Calu3 (cell line): ENCODE data around the gene TBCE. TPM values are rescaled to one million over a fixed set of nuclear protein-coding genes. Genes with fewer than 3 reads are reported as not detected.

ENCODE experiments used
- BruUV-seq: library from RNA; stranded (reverse); fragments of 400-500 nt; replicated peaks from 2 replicates; lab custom pipeline; 2021; lab: Mats Ljungman, UMichigan
- CTCF ChIA-PET: fragments of 300-600 bp; sonication (Branson Sonifier 250); formaldehyde crosslinking; loops from one replicate; lab custom pipeline; 2022; ENCODE audit warnings: antibody characterized with exemption; lab: Charles Lee
- DNase-seq: peaks from one replicate; pipeline ENCODE4 v3.0.0; 2022
- H3K27ac Mint-ChIP-seq: one replicate; pipeline ENCODE4 v1.8.0; 2022; ENCODE audit warnings: mixed read lengths; ENCODE audit not compliant: unreplicated experiment
- H3K27me3 Mint-ChIP-seq: one replicate; pipeline ENCODE4 v1.8.0; 2022; ENCODE audit warnings: mixed read lengths; ENCODE audit not compliant: unreplicated experiment
- H3K36me3 Mint-ChIP-seq: one replicate; pipeline ENCODE4 v1.8.0; 2022; ENCODE audit warnings: mild to moderate bottlenecking, moderate library complexity, mixed read lengths; ENCODE audit not compliant: insufficient read depth, unreplicated experiment
- H3K4me1 Mint-ChIP-seq: one replicate; pipeline ENCODE4 v1.8.0; 2022; ENCODE audit warnings: mild to moderate bottlenecking, low read depth, mixed read lengths; ENCODE audit not compliant: unreplicated experiment
- H3K4me3 Mint-ChIP-seq: one replicate; pipeline ENCODE4 v1.8.0; 2022; ENCODE audit warnings: mild to moderate bottlenecking, low read depth, moderate library complexity, mixed read lengths; ENCODE audit not compliant: unreplicated experiment
- H3K9me3 Mint-ChIP-seq: one replicate; pipeline ENCODE4 v1.8.0; 2022; ENCODE audit warnings: low read depth, mixed read lengths; ENCODE audit not compliant: unreplicated experiment
- CTCF ChIP-seq: fragments of 200-600 bp; IDR thresholded peaks from one replicate; pipeline ENCODE4 v1.8.0; 2022; ENCODE audit warnings: antibody characterized with exemption; ENCODE audit not compliant: unreplicated experiment
- intact Hi-C: fragments of 100-400 bp; cut with micrococcal nuclease; formaldehyde crosslinking; loops from one replicate; pipeline ENCODE4 v1.10.0; 2022; ENCODE audit not compliant: unreplicated experiment
- total RNA-seq: library from RNA; stranded (reverse); gene quantifications from 2 replicates; pipeline ENCODE4 v1.2.3, GENCODE V29; 2022

TBCE gene
- total RNA-seq, 1 experiment from 2014 or later: 31.3 TPM

GRCh38 chr1:235423214-235423652 is 56.0 kb downstream of the TBCE start:
- no peak for TF ChIP-seq CTCF
- Mint-ChIP-seq H3K4me1 (no peaks in the 10 kb centered on the region), H3K36me3 (no peaks in the 10 kb centered on the region), H3K4me3 (no peak overlapping the region), H3K9me3 (no peaks in the 10 kb centered on the region), H3K27me3 (no peaks in the 10 kb centered on the region), H3K27ac (no peak overlapping the region)
- CTCF ChIA-PET: no interaction called here
- intact Hi-C loops: no loop called here
- no peak for DNase-seq
- BruUV-seq: no TSS peak

DNA sequence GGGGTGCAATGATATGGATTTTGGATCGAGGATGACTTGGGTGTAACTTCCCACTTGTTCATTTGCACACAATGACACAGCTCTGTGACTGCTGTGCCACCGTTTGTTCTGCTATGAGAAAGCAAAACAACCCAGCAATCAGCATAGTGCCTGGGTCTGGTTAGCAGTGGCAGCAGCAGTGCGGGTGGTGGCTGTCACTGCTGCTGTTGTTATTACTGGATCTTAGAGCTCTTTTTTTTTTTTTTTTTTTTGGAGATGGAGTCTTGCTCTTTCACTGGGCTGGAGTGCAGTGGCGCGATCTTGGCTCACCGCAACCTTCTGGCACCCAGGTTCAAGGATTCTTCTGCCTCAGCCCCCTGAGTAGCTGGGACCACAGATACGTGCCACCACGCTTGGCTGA is 56.9 kb downstream of the TBCE start:
- CTCF ChIA-PET: no interaction called here
- TF ChIP-seq CTCF: no peak
- H3K36me3 Mint-ChIP-seq: no peaks in the 10 kb centered on the region
- no peaks in the 10 kb centered on the region for H3K4me1 Mint-ChIP-seq
- no peak overlapping the region for H3K27ac Mint-ChIP-seq
- H3K9me3 Mint-ChIP-seq: no peaks in the 10 kb centered on the region
- intact Hi-C loops: no loop called here
- no TSS peak for BruUV-seq
- no peaks in the 10 kb centered on the region for H3K27me3 Mint-ChIP-seq
- DNase-seq: no peak
- no peak overlapping the region for H3K4me3 Mint-ChIP-seq

DNA sequence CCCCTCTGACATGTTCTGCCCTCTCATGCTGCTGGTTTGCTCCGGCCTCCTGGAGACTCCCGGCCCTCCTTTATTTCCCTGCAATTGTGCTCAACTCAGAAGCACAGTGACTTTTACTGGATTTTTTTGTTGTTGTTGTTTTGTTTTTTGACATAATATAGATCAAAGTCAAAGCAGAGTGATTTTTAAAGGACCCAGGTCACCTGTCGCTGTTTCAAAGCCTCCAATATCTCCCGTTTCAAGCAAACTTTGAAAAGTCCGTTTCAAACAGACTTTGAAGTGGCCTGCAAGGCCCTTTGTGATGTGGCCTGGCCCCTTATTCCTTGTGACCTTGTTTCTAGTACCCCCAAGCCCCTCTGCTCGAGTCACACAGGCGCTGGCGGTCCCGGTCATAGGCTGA is 58.1 kb downstream of the TBCE start:
- no peak overlapping the region for H3K27ac Mint-ChIP-seq
- H3K27me3 Mint-ChIP-seq: no peaks in the 10 kb centered on the region
- TF ChIP-seq CTCF: no peak
- CTCF ChIA-PET: no interaction called here
- H3K36me3 Mint-ChIP-seq: no peaks in the 10 kb centered on the region
- H3K9me3 Mint-ChIP-seq: no peaks in the 10 kb centered on the region
- H3K4me1 Mint-ChIP-seq: no peaks in the 10 kb centered on the region
- BruUV-seq: no TSS peak
- intact Hi-C loops: no loop called here
- no peak for DNase-seq
- H3K4me3 Mint-ChIP-seq: no peak overlapping the region

DNA sequence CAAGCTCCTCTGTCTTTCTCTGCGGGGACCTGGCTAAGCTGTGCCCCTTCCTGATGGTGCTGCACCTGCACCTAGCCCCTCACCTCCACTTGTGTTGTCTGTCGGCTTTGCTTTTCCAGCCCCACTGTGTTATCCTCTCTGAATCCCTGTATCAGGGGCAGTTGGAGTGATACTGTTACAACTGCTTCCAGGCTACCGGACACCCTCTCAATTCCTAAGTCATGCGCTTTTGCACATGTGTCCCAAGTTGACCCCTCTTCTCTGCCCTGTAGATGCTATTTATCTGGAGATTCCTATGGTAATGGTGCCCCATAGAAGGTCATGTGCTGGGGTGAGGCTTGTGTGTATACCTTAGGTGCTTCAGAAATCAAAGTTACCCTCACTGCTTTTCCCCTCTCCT is 58.9 kb downstream of the TBCE start:
- DNase-seq: no peak
- BruUV-seq: no TSS peak
- Mint-ChIP-seq H3K4me1 (no peaks in the 10 kb centered on the region), H3K4me3 (no peak overlapping the region), H3K36me3 (no peaks in the 10 kb centered on the region), H3K9me3 (no peaks in the 10 kb centered on the region), H3K27me3 (no peaks in the 10 kb centered on the region), H3K27ac (no peak overlapping the region)
- no peak for TF ChIP-seq CTCF
- CTCF ChIA-PET: no interaction called here
- intact Hi-C loops: no loop called here
